ENCODE data around the gene CD248.
A peak's percentile ranks its signal among the peaks of the same experiment; 100 is the strongest.
"Not testable (repeated sequence)": the region's sequence is repeated elsewhere in the genome, so short reads cannot be mapped to it uniquely, and the experiment has no call there.

The CD248 gene

GRCh38 chr11:66277064-66277463 is 39.8 kb downstream of the CD248 start:
- DNase-seq, result not testable (repeated sequence)

GRCh38 chr11:66276619-66277018 is 40.2 kb downstream of the CD248 start:
- not testable (repeated sequence) for DNase-seq

GRCh38 chr11:66275984-66276612 is 40.7 kb downstream of the CD248 start:
- DNase-seq, result no peak

DNA sequence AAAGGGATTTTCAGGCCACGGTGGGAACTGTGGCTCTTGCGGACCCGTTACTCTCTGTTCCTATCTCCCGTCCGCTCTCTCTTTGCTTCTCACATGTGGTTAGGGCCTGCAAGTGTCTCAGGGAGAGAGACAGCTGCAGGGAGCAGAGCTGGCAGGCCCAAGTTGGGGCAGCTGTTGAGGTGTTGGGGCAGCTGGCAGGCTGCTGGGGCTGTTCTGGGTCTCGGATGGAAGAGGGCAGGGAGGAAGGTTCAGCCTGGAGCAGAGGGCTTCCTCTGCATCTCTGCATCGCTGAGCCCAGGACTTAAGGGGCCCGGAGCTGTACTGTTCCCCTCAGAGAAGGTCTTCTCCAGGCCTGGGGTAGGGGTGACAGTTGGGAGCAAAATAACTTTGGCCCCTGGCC is 41.4 kb downstream of the CD248 start:
- DNase-seq, result no peak

DNA sequence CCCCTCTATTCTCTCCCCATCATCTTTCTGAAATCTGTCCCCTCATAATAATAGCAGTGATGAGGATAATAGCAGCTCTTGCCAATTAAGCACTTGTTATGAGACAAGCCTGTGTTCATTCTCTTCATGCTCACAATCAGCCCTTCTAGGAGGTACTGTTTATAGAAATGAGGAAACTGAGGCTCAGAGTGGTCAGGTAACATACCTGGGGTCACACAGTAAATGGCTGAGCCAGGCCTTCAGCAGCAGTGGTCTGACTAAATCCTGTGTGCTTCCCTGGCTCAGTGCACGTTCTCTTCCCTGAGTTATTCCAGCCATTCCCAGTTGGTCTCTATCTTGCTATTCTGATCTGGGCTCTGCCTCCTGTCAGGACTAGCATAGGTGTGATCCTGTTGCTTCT is 42.6 kb downstream of the CD248 start:
- no peak for DNase-seq

GRCh38 chr11:66272596-66272995 is 44.2 kb downstream of the CD248 start:
- no peak for DNase-seq

DNA sequence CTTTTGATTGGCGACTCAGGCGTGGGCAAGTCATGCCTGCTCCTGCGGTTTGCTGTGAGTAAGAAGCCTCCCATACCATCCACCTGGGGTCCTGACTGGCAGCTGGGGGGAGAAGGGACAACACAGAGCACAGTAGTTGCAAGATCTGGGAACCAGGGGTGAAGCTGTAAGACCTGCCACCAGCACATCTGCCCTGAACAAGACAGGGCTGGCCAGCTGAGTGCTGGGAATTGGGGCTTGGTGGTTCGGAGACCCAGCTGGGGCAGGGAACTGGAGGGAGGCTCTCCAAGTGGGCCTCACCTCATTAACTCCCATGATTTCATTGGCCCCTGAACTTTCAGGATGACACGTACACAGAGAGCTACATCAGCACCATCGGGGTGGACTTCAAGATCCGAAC is 45.0 kb downstream of the CD248 start:
- no peak for DNase-seq

- DNase-seq, result peak in 3 of 56 donors; percentile 55 to 62 (median 60)
These were observed 47.6 kb downstream of the CD248 start for GRCh38 chr11:66268952-66269905.

DNA sequence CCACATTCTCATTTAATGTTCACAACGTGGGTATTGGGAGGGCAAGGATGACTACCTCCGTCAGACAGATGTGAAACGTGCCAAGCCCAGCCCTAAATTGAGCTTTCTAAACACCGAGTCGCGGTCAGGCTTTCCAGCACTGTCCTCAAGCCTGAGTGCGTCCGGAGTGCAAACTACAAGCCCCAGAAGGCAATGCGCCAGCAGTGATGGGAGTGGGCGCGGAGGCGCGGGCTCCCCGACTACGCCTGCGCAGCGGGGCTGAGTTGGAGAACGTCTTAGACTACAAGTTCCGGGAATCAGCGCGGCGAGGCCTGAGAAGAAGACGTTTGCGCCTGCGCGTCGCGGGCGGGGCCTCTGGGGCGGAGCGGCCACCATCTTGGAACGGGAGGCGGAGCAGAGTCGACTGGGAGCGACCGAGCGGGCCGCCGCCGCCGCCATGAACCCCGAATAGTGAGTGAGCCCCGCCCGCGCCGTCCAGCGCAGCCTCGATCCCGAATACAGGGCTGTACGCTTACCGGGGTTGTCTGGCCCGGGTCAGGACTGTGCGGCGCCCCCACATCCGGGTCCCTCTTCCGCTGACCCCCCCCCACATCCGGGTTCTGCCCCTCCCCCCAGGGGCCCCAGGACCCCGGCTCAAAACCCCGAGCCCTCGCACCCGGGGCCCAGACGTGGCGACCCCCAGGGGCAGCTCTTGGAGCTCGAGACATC is 48.4 kb downstream of the CD248 start, which contains the start of gene RAB1B:
Gene RAB1B (plus strand): TSS at position 396 of the 708 bp plus-strand sequence. CDS start 41 bp downstream, at position 437.
- peak; percentile 90 to 100 (median 99) for DNase-seq

- peak; percentile 53 to 93 (median 86) for DNase-seq
These were observed 49.2 kb downstream of the CD248 start for GRCh38 chr11:66267379-66268243.

DNA sequence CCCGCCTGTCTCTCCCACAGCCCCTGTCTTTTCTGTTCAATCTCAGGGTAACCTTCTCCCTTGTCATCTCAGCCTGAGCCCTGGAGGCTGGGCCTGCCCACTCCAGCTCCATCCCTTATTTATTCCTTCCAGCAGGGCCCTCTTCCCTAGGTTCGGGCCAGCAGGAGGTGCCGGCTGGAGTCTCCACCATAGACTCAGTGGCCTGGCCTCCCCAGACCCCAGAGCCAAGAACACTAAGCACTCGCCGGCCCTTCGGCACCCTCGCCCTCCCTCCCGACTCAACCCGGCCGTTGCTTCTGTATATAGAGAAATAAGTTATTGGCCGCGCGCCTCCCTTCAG is 49.8 kb downstream of the CD248 start:
- peak in 1 of 56 donors; percentile 49 for DNase-seq

DNA sequence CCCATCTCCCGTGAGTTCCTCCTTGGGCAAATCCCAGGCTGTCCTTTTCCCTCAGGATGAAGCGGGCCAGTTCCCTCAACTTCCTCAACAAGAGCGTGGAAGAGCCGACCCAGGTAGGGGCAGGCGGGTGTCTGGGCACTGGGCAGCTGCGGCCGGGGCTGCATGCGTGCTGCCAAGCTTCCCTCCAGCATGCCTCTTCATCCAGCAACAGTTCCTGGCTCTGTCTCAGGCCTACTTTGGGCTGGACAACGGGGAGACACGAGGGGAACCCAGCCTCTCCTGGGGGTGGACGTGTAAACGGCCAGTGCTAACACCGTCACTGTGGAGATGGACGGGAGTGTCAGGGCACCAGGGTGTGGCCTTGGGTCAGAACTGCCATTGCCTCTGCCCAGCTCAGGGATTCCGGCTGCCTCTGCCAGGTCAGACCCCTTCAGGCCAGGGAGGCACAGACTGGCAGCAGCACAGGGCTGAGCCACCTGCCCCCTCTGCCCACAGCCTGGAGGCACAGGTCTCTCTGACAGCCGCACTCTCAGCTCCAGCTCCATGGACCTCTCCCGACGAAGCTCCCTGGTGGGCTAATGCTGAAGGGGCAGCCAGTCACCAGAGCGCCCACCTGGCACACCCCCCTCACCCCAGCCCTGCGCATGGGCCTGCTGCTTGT is 50.3 kb downstream of the CD248 start:
- peak in 1 of 56 donors; percentile 16 for DNase-seq

DNA sequence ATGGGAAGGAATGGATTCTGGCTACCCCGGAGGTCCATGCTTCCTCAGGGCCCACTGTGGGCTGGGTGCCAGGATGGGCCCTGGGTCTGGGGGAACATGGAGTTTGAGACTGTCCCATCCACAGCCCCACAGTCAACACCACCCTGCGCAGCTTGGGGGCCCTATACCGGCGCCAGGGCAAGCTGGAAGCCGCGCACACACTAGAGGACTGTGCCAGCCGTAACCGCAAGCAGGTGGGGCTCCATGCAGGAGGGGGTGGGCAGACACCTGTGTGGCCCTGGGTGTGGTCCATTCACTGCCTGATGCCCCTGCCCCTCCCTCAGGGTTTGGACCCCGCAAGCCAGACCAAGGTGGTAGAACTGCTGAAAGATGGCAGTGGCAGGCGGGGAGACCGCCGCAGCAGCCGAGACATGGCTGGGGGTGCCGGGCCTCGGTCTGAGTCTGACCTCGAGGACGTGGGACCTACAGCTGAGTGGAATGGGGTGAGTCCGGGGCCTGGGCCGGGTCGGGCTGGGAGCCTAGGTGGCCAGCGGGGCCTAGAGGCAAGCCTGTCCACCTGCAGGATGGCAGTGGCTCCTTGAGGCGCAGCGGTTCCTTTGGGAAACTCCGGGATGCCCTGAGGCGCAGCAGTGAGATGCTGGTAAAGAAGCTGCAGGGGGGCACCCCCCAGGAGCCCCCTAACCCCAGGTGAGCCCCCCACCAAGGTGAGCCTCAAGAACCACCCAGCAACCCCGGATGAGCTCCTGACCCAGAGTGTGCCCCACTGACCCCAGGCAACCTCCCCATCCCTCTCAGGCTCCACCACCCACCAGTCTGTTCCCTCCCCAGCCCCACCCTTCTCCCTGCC is 51.1 kb downstream of the CD248 start:
- no peak for DNase-seq

- DNase-seq, result no peak
These were observed 51.9 kb downstream of the CD248 start for GRCh38 chr11:66264914-66265313.
